ENCODE data around the gene TMEM170A. TPM values are rescaled to one million over a fixed set of nuclear protein-coding genes. Genes with fewer than 3 reads are reported as not detected.
A peak's percentile ranks its signal among the peaks of the same experiment; 100 is the strongest.

Gene TMEM170A
- total and polyA plus RNA-seq, 7 donors: 12.7 to 24.5 (median 15.9) TPM

- Histone ChIP-seq H3K27ac (no peak overlapping the region), H3K9me3 (no peaks in the 10 kb centered on the region), H3K27me3 (no peaks in the 10 kb centered on the region), H3K36me3 (peaks cover 0 to 61% (median 12%) of the 10 kb centered on the region in 4 donors), H3K4me3 (no peak overlapping the region), H3K4me1 (peaks cover 0 to 8% (median 7%) of the 10 kb centered on the region in 4 donors)
- intact Hi-C loops (cut with DNase I): no loop called here
- no peak for DNase-seq
- 77 to 87% methylated on average over 4 of the region's 4 CpGs for WGBS, 2 donors
- TF ChIP-seq POLR2A (IDR thresholded peaks at IDR 0.05) (no peak), CTCF (IDR thresholded peaks at IDR 0.05) (no peak), POLR2AphosphoS5 (IDR thresholded peaks at IDR 0.05) (no peak), EP300 (IDR thresholded peaks at IDR 0.05) (no peak)
These were observed 57.5 kb downstream of the TMEM170A start for GRCh38 chr16:75406943-75407342.

GRCh38 chr16:75402821-75403475, 61.5 kb downstream of the TMEM170A start:
- Histone ChIP-seq H3K4me1 (peaks cover 0 to 12% (median 10%) of the 10 kb centered on the region in 4 donors), H3K4me3 (no peak overlapping the region), H3K27me3 (no peaks in the 10 kb centered on the region), H3K36me3 (peaks cover 0 to 28% (median 4%) of the 10 kb centered on the region in 4 donors), H3K27ac (peak overlapping the region; percentile 8 to 75 (median 37)), H3K9me3 (no peaks in the 10 kb centered on the region)
- intact Hi-C loops (cut with DNase I): loop anchor here (5.0 kb wide), 1 partner anchor 206 kb away; no protein-coding TSS in a partner anchor
- TF ChIP-seq POLR2A (IDR thresholded peaks at IDR 0.05) (no peak), EP300 (IDR thresholded peaks at IDR 0.05) (no peak), POLR2AphosphoS5 (IDR thresholded peaks at IDR 0.05) (no peak), CTCF (IDR thresholded peaks at IDR 0.05) (peak in 3 of 4 experiments; percentile 59 to 79 (median 68))
- DNase-seq: no peak
- WGBS, 2 donors: 35 to 40% methylated on average over 3 of the region's 3 CpGs

DNA sequence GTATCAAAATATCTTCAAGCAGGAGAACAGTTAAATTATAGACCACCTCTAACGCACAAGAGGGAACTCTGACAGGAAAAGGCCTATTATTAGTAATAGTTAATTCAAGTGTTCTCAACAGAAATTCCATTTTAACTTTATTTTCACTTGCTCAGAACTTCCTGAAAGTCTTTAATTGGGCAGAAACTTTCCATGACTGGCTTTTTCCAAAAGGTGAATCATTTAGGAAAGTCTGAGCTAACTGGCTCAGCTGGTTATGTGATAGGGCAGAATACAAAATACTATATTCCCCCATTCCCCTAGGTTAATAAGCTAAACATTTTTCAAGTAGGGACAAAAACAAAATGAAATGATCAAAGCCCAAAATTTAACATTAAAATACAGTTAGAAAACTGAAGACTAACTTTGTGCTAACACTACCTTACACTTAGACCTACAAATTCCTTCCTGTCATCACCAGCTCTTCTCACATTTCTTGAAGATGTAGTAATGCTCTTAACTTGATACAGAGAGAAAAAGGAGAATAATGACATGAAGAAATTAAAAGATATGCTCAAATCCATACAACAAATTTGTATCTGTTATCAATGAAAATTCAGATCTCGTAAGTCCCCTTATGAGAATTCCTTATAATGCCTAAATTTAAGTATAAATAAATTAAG, 62.2 kb downstream of the TMEM170A start:
- Histone ChIP-seq H3K27me3 (no peaks in the 10 kb centered on the region), H3K36me3 (peaks cover 0 to 22% (median 4%) of the 10 kb centered on the region in 4 donors), H3K9me3 (no peaks in the 10 kb centered on the region), H3K4me3 (no peak overlapping the region), H3K4me1 (peaks cover 0 to 12% (median 10%) of the 10 kb centered on the region in 4 donors), H3K27ac (peak overlapping the region; percentile 8 to 75 (median 37))
- no peak for DNase-seq
- WGBS, 2 donors: 36 to 55% methylated on average over 2 of the region's 2 CpGs
- intact Hi-C loops (cut with DNase I): loop anchor here (5.0 kb wide), 1 partner anchor 205 kb away; no protein-coding TSS in a partner anchor
- peak; percentile 16 to 48 (median 31) for TF ChIP-seq POLR2AphosphoS5 (IDR thresholded peaks at IDR 0.05)
- no peak for TF ChIP-seq POLR2A (IDR thresholded peaks at IDR 0.05)
- TF ChIP-seq EP300 (IDR thresholded peaks at IDR 0.05): peak in 1 of 4 donors; percentile 58
- no peak for TF ChIP-seq CTCF (IDR thresholded peaks at IDR 0.05)

- DNase-seq: no peak
- intact Hi-C loops (cut with DNase I): loop anchor here (5.0 kb wide), 1 partner anchor 204 kb away; no protein-coding TSS in a partner anchor
- TF ChIP-seq CTCF (IDR thresholded peaks at IDR 0.05): no peak
- TF ChIP-seq POLR2A (IDR thresholded peaks at IDR 0.05): no peak
- no peak for TF ChIP-seq EP300 (IDR thresholded peaks at IDR 0.05)
- no peak for TF ChIP-seq POLR2AphosphoS5 (IDR thresholded peaks at IDR 0.05)
- peak overlapping the region in 2 of 4 donors; percentile 65 to 75 for H3K27ac ChIP-seq
- H3K36me3 ChIP-seq: peaks cover 0 to 16% (median 3%) of the 10 kb centered on the region in 4 donors
- no peak overlapping the region for H3K4me3 ChIP-seq
- H3K27me3 ChIP-seq: no peaks in the 10 kb centered on the region
- H3K4me1 ChIP-seq: peaks cover 0 to 12% (median 10%) of the 10 kb centered on the region in 4 donors
- H3K9me3 ChIP-seq: no peaks in the 10 kb centered on the region
These were observed 62.8 kb downstream of the TMEM170A start for GRCh38 chr16:75401691-75402090.
